GM03348 (cell line): ENCODE results near the gene PDLIM1.
A peak's percentile ranks its signal among the peaks of the same experiment; 100 is the strongest.

Source experiments
- DNase-seq: peaks from one replicate; pipeline ENCODE4 v3.0.0; 2012; ENCODE audit warnings: low spot score

The PDLIM1 gene

GRCh38 chr10:95288303-95288702 is 2.5 kb downstream of the PDLIM1 start:
- DNase-seq = no peak

- no peak for DNase-seq
These were observed 3.5 kb downstream of the PDLIM1 start for GRCh38 chr10:95287281-95287680.

- no peak for DNase-seq
These were observed 4.1 kb downstream of the PDLIM1 start for GRCh38 chr10:95286707-95287106.

GRCh38 chr10:95285556-95285955 is 5.2 kb downstream of the PDLIM1 start:
- no peak for DNase-seq

GRCh38 chr10:95284807-95285206 is 6.0 kb downstream of the PDLIM1 start:
- no peak for DNase-seq

- DNase-seq = no peak
These were observed 8.7 kb downstream of the PDLIM1 start for GRCh38 chr10:95282107-95282506.

- no peak for DNase-seq
These were observed 9.6 kb downstream of the PDLIM1 start for GRCh38 chr10:95281206-95281605.

- no peak for DNase-seq
These were observed 10.2 kb downstream of the PDLIM1 start for GRCh38 chr10:95280637-95281036.

GRCh38 chr10:95279042-95279820 is 11.6 kb downstream of the PDLIM1 start:
- DNase-seq = peak; percentile 56

- peak; percentile 12 for DNase-seq
These were observed 12.5 kb downstream of the PDLIM1 start for GRCh38 chr10:95278061-95278988.

- DNase-seq = no peak
These were observed 13.2 kb downstream of the PDLIM1 start for GRCh38 chr10:95277614-95278013.

- DNase-seq = no peak
These were observed 13.6 kb downstream of the PDLIM1 start for GRCh38 chr10:95277201-95277570.

- no peak for DNase-seq
These were observed 14.2 kb downstream of the PDLIM1 start for GRCh38 chr10:95276367-95277200.

GRCh38 chr10:95275726-95276366 is 15.0 kb downstream of the PDLIM1 start:
- no peak for DNase-seq

- DNase-seq = peak; percentile 76
These were observed 17.1 kb downstream of the PDLIM1 start for GRCh38 chr10:95273393-95274312.

- DNase-seq = no peak
These were observed 22.4 kb downstream of the PDLIM1 start for GRCh38 chr10:95268438-95268837.

- DNase-seq = no peak
These were observed 23.6 kb downstream of the PDLIM1 start for GRCh38 chr10:95267251-95267650.

- peak; percentile 80 for DNase-seq
These were observed 24.1 kb downstream of the PDLIM1 start for GRCh38 chr10:95266674-95267095.

GRCh38 chr10:95265572-95265971 is 25.2 kb downstream of the PDLIM1 start:
- no peak for DNase-seq

- no peak for DNase-seq
These were observed 26.4 kb downstream of the PDLIM1 start for GRCh38 chr10:95264227-95265051.
